ENCODE data around the gene CBX5.

DNA sequence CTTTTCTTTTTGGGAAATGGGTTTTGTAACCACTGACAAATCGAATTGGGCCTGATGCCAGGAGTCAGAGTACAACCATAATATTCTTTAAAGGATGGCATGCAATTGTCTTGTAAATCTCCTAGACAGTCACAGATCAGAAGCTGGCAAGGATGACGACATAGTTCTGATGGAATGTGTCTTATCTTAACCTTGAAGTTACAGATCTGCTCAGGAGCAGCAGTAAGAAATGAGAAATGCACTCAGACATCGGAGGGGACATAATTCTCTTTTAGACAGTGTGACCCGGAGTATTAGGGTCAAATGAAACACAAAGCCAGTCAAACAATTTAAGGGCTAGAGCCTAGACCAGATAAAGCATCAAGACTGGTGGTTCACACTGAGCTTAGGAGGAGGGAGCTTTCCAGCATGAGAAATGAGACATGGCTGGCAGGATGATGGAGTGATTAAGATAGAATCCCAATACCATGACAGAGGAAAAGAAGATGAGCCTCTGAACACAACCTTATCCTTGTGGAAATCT is 17.5 kb downstream of the CBX5 start:
- no peak for TF ChIP-seq POLR2A (IDR thresholded peaks at IDR 0.05)
- no peak for TF ChIP-seq POLR2AphosphoS5 (IDR thresholded peaks at IDR 0.05)
- TF ChIP-seq, protein P1, sequence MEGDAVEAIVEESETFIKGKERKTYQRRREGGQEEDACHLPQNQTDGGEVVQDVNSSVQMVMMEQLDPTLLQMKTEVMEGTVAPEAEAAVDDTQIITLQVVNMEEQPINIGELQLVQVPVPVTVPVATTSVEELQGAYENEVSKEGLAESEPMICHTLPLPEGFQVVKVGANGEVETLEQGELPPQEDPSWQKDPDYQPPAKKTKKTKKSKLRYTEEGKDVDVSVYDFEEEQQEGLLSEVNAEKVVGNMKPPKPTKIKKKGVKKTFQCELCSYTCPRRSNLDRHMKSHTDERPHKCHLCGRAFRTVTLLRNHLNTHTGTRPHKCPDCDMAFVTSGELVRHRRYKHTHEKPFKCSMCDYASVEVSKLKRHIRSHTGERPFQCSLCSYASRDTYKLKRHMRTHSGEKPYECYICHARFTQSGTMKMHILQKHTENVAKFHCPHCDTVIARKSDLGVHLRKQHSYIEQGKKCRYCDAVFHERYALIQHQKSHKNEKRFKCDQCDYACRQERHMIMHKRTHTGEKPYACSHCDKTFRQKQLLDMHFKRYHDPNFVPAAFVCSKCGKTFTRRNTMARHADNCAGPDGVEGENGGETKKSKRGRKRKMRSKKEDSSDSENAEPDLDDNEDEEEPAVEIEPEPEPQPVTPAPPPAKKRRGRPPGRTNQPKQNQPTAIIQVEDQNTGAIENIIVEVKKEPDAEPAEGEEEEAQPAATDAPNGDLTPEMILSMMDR (IDR thresholded peaks at IDR 0.05), result no peak
- TF ChIP-seq EP300 (IDR thresholded peaks at IDR 0.05), result no peak

All from stomach (tissue), 4 donors.